HCT116 (cell line): ENCODE measurements around the gene SUCLG2. TPM values are rescaled to one million over a fixed set of nuclear protein-coding genes. Genes with fewer than 3 reads are reported as not detected.

Experiments used
- ATAC-seq: fragments of 200-7000 bp; cut with Tn5 transposase; 2 replicates; pipeline ENCODE4 v1.9.1; 2020; ENCODE audit warnings: mild to moderate bottlenecking, moderate library complexity
- BruUV-seq: library from RNA; stranded (reverse); fragments of 400-500 nt; replicated peaks from 2 replicates; lab custom pipeline; 2021; lab: Mats Ljungman, UMichigan
- CTCF ChIA-PET: fragments of 300-600 bp; sonication (Branson Sonifier 250); formaldehyde crosslinking; loops from one replicate; lab custom pipeline; 2021; ENCODE audit warnings: antibody characterized with exemption; lab: Charles Lee
- POLR2A ChIA-PET: fragments of 300-600, 350-600 bp; sonication (Branson Sonifier 250); formaldehyde crosslinking; loops from one replicate; lab custom pipeline; 2021; ENCODE audit warnings: antibody characterized with exemption; lab: Charles Lee
- RAD21 ChIA-PET, 2 experiments: fragments of 300-600 bp; sonication (Branson Sonifier 250); formaldehyde crosslinking; loops; one replicate each; lab custom pipeline; 2023; ENCODE audit warnings: low total read pairs in 2 of 2; ENCODE audit not compliant: uncharacterized antibody in 2 of 2, unreplicated experiment in 2 of 2, low non-redundant PET in 1 of 2; lab: Charles Lee
- DNase-seq: peaks from one replicate; pipeline ENCODE4 v3.0.0-alpha.2; 2010; ENCODE audit warnings: low read depth, low spot score
- H2AFZ ChIP-seq: fragments of 200-600 bp; shearing (Covaris generic), sonication (generic); 2 replicates; pipeline ENCODE4 v1.6.1; 2017; ENCODE audit warnings: low read depth, mixed run types, mixed read lengths, antibody characterized with exemption, low read length; ENCODE audit not compliant: poor library complexity, severe bottlenecking
- H3K27ac ChIP-seq: 2 replicates; pipeline ENCODE4 v1.5.1; 2012; ENCODE audit warnings: low read depth, low read length
- H3K27me3 ChIP-seq: fragments of 200-600 bp; sonication (generic); 2 replicates; pipeline ENCODE4 v1.6.1; 2016; ENCODE audit warnings: mixed run types, low read length, mixed read lengths; ENCODE audit not compliant: insufficient read depth
- H3K36me3 ChIP-seq, 2 experiments: fragments of 200-500 bp in 1 of 2; fragments of 200-600 bp in 1 of 2; sonication (Bioruptor generic) in 1 of 2; sonication (generic) in 1 of 2; 2 replicates each; pipeline versions ENCODE4 v1.5.1 to v1.6.1; 2014 to 2016; ENCODE audit warnings: low read length in 2 of 2, inconsistent platforms in 1 of 2, mixed read lengths in 1 of 2, mixed run types in 1 of 2; ENCODE audit not compliant: insufficient read depth in 2 of 2, control insufficient read depth in 1 of 2
- H3K4me1 ChIP-seq, 2 experiments: fragments of 200-600 bp in 1 of 2; sonication (generic) in 1 of 2; 2 replicates each; pipeline versions ENCODE4 v1.5.1 to v1.6.1; 2012 to 2017; ENCODE audit warnings: low read length in 2 of 2, inconsistent platforms in 1 of 2, mild to moderate bottlenecking in 1 of 2, mixed read lengths in 1 of 2, mixed run types in 1 of 2, moderate library complexity in 1 of 2; ENCODE audit not compliant: insufficient read depth in 2 of 2, control insufficient read depth in 1 of 2
- H3K4me2 ChIP-seq: fragments of 200-600 bp; sonication (generic); 2 replicates; pipeline ENCODE4 v1.6.1; 2017; ENCODE audit warnings: mixed run types, low read length, mixed read lengths
- H3K4me3 ChIP-seq, 2 experiments: fragments of 200-600 bp in 1 of 2; sonication (generic) in 1 of 2; replicated peaks in 1 of 2; 2 replicates each; pipeline ENCODE4 v1.5.1; 2011 to 2016; ENCODE audit warnings: low read length in 2 of 2, control low read depth in 1 of 2, low read depth in 1 of 2, mild to moderate bottlenecking in 1 of 2, mixed read lengths in 1 of 2, mixed run types in 1 of 2
- H3K79me2 ChIP-seq: fragments of 200-600 bp; sonication (generic); 2 replicates; pipeline ENCODE4 v1.6.1; 2017; ENCODE audit warnings: mild to moderate bottlenecking, mixed run types, low read length, moderate library complexity, mixed read lengths; ENCODE audit not compliant: insufficient read depth
- H3K9ac ChIP-seq: fragments of 200-600 bp; sonication (generic); 2 replicates; pipeline ENCODE4 v1.6.1; 2016; ENCODE audit warnings: low read length, mixed read lengths
- H3K9me2 ChIP-seq: fragments of 200-600 bp; sonication (generic), shearing (Covaris generic); 2 replicates; pipeline ENCODE4 v1.6.1; 2017; ENCODE audit warnings: mixed run types, mild to moderate bottlenecking, moderate library complexity; ENCODE audit not compliant: insufficient read depth
- H3K9me3 ChIP-seq, 2 experiments: fragments of 200-500 bp in 1 of 2; fragments of 200-600 bp in 1 of 2; sonication (Bioruptor generic) in 1 of 2; sonication (generic) in 1 of 2; 2 replicates each; pipeline ENCODE4 v1.6.1; 2014 to 2017; ENCODE audit warnings: low read length in 2 of 2, mixed read lengths in 2 of 2, inconsistent platforms in 1 of 2, low read depth in 1 of 2, mild to moderate bottlenecking in 1 of 2, mixed run types in 1 of 2, moderate library complexity in 1 of 2; ENCODE audit not compliant: control insufficient read depth in 1 of 2, insufficient read depth in 1 of 2
- H4K20me1 ChIP-seq: fragments of 200-600 bp; sonication (generic), shearing (Covaris generic); 2 replicates; pipeline ENCODE4 v1.6.1; 2017; ENCODE audit warnings: mixed run types, mild to moderate bottlenecking, moderate library complexity; ENCODE audit not compliant: insufficient read depth
- CTCF ChIP-seq, 3 experiments: fragments of 200-600 bp in 1 of 3; sonication (generic) in 1 of 3; IDR thresholded peaks in 2 of 3; conservative IDR thresholded peaks in 1 of 3; 2 replicates each; pipeline ENCODE4 v1.5.1; 2012 to 2017; ENCODE audit warnings: low read depth in 2 of 3, low read length in 2 of 3, antibody characterized with exemption in 1 of 3, borderline replicate concordance in 1 of 3, control low read depth in 1 of 3, mild to moderate bottlenecking in 1 of 3, mixed read lengths in 1 of 3, mixed run types in 1 of 3, moderate library complexity in 1 of 3; ENCODE audit not compliant: insufficient read depth in 1 of 3
- POLR2AphosphoS5 ChIP-seq: IDR thresholded peaks from 2 replicates; pipeline ENCODE4 v1.6.1; 2011; ENCODE audit warnings: mild to moderate bottlenecking, low read depth, low read length, moderate library complexity
- RAD21 ChIP-seq: IDR thresholded peaks from 2 replicates; pipeline ENCODE4 v1.6.1; 2012; ENCODE audit warnings: low read depth, mild to moderate bottlenecking
- TCF7L2 ChIP-seq: IDR thresholded peaks from 2 replicates; pipeline ENCODE4 v1.7.0; 2011; ENCODE audit warnings: borderline replicate concordance, inconsistent platforms; ENCODE audit not compliant: insufficient read depth, insufficient read length; ENCODE audit errors: extremely low read depth
- YY1 ChIP-seq: IDR thresholded peaks from 2 replicates; pipeline ENCODE4 v1.6.1; 2011; ENCODE audit warnings: low read length, low read depth, moderate library complexity, mild to moderate bottlenecking; ENCODE audit not compliant: insufficient replicate concordance; ENCODE audit errors: extremely low read depth
- intact Hi-C: fragments of 100-400 bp; cut with micrococcal nuclease; formaldehyde crosslinking; loops from 2 replicates; pipeline ENCODE4 v1.10.0; 2022
- total RNA-seq: library from RNA; stranded (reverse); gene quantifications from one replicate; pipeline ENCODE4 v1.2.1, GENCODE V29; 2021; ENCODE audit not compliant: unreplicated experiment

Gene SUCLG2
- total RNA-seq, 1 experiment from 2014 or later = 49.2 TPM

GRCh38 chr3:67381667-67382272, 272.6 kb downstream of the SUCLG2 start:
- no peaks in the 10 kb centered on the region for H3K27me3 ChIP-seq
- no peak overlapping the region for H3K9ac ChIP-seq
- no peak for ATAC-seq
- no peak overlapping the region for H3K4me2 ChIP-seq
- no peak overlapping the region for H2AFZ ChIP-seq
- no peak for DNase-seq
- no TSS peak for BruUV-seq
- H4K20me1 ChIP-seq = peaks cover 4% of the 10 kb centered on the region; the same call in 1 of the 2 replicates
- RAD21 ChIA-PET = no interaction called here
- no peaks in the 10 kb centered on the region for H3K4me1 ChIP-seq
- intact Hi-C loops = loop anchor here (10.0 kb wide), 1 partner anchor 1593 kb away; no protein-coding TSS in a partner anchor
- TF ChIP-seq CTCF (IDR thresholded peaks at IDR 0.05 in 2 of 3, conservative IDR thresholded peaks at IDR 0.05 in 1 of 3; ENCODE audit: borderline replicate concordance in 1 of 3, insufficient read depth in 1 of 3, low read depth in 2 of 3, low read length in 2 of 3) (peak; percentile 36 to 63 (median 60); a peak in 5 of 6 replicates), RAD21 (peak; percentile 65), TCF7L2 (no peak), YY1 (no peak)
- no peaks in the 10 kb centered on the region for H3K9me2 ChIP-seq
- POLR2A ChIA-PET = no interaction called here
- no peaks in the 10 kb centered on the region for H3K79me2 ChIP-seq
- CTCF ChIA-PET = interaction anchor here (0.8 to 1.7 kb wide), 4 partner anchors 19 to 1496 kb away, joined by 3 to 4 read pairs (median 3); no protein-coding TSS in a partner anchor
- H3K9me3 ChIP-seq = no peaks in the 10 kb centered on the region
- H3K4me3 ChIP-seq = no peak overlapping the region
- no peaks in the 10 kb centered on the region for H3K36me3 ChIP-seq
- no peak overlapping the region for H3K27ac ChIP-seq

GRCh38 chr3:67380118-67380517, 274.3 kb downstream of the SUCLG2 start:
- H3K4me3 ChIP-seq = no peak overlapping the region
- RAD21 ChIA-PET = no interaction called here
- intact Hi-C loops = loop anchor here (10.0 kb wide), 1 partner anchor 1595 kb away; no protein-coding TSS in a partner anchor
- POLR2A ChIA-PET = no interaction called here
- no peak overlapping the region for H3K9ac ChIP-seq
- H3K79me2 ChIP-seq = no peaks in the 10 kb centered on the region
- TF ChIP-seq RAD21 (no peak), POLR2AphosphoS5 (no peak)
- DNase-seq (no peak), ATAC-seq (no peak)
- H3K9me2 ChIP-seq = no peaks in the 10 kb centered on the region
- H3K9me3 ChIP-seq = no peaks in the 10 kb centered on the region
- no peak overlapping the region for H2AFZ ChIP-seq
- BruUV-seq = no TSS peak
- CTCF ChIA-PET = interaction anchor here (1.7 kb wide), 1 partner anchor 23 kb away, joined by 4 read pairs; no protein-coding TSS in a partner anchor
- no peak overlapping the region for H3K4me2 ChIP-seq
- no peak overlapping the region for H3K27ac ChIP-seq
- H3K4me1 ChIP-seq = no peaks in the 10 kb centered on the region
- no peaks in the 10 kb centered on the region for H3K36me3 ChIP-seq
- peaks cover 4% of the 10 kb centered on the region; the same call in 1 of the 2 replicates for H4K20me1 ChIP-seq
- H3K27me3 ChIP-seq = no peaks in the 10 kb centered on the region
